CD4-positive, alpha-beta T cell treated with Interleukin-12 subunit alpha and Interleukin-12 subunit beta, for 1 hour (primary cell): ENCODE data around the gene HTT.

Experiments
- DNase-seq: peaks from one replicate; pipeline ENCODE4 v3.0.0-alpha.2; 2020

Gene HTT

GRCh38 chr4:3074078-3074845 lies at the start of gene HTT, which contains the start of gene HTT-AS:
Gene HTT, plus strand, starts transcription at chr4:3074681. Its CDS starts 145 bp downstream, at chr4:3074826.
Gene HTT-AS, minus strand, starts transcription at chr4:3074538.
- DNase-seq: peak; percentile 96

DNA sequence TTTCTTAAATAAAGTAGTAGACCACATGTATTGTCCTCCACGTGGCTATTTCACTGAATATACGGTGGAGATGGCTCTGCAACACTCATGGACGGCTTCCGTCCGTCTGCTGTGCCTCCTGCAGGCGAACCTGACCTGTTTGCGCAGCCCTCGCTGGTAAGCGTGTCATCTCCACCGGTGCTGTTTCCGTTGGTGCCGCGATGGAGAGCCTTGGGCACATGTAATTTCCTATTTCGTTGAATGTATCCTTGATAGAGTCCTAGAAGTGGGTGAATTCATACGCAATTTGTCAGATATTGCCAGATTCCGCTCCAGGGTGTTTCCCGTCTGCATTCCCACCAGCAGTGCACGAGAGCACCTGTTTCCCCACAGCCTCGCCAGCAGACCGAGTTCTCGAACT lies 48.6 kb upstream of the HTT start:
- DNase-seq: no peak

GRCh38 chr4:3026540-3026939 lies 47.9 kb upstream of the HTT start:
- no peak for DNase-seq

- no peak for DNase-seq
Observed at GRCh38 chr4:3029464-3029863, 45.0 kb upstream of the HTT start.

DNA sequence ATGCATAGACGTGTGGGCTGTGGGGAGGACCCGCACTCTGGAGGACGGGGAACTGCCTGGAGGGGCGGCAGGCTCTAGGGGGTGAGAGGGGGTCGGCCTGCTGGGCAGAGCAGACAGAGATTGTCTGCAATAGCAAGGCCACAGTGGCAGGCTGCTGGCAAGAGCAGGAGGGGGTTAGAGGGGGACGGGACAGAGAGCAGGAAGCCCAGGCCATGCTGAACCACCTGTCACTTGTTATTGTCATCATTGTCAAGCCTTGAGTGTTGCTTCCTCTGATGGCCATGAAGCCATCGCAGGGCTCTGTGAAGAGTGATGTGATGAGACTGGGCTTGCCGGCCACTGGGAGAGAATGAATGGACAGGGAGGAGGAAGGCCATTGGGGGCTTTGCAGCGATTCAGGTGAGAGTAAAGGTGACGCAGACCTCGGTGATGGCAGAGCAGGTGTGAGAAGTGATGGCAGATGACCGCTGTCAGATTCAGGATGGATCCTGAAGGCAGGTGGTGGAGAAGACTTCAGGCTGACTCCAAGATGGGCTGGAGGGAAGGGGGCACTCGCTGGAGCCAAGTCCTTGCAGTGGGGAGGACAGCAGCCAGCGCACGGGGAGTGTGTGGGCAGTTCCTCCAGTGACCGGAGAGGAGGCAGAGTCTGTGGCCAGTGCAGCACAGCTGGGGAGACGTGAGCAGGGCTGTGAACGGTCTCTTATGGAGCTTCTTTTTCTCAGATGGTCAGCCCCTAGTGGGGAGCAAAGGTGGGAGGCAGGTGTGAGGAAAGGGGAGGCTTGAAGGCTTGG lies 43.7 kb upstream of the HTT start:
- no peak for DNase-seq

GRCh38 chr4:3031357-3032082 lies 43.0 kb upstream of the HTT start:
- DNase-seq: no peak

DNA sequence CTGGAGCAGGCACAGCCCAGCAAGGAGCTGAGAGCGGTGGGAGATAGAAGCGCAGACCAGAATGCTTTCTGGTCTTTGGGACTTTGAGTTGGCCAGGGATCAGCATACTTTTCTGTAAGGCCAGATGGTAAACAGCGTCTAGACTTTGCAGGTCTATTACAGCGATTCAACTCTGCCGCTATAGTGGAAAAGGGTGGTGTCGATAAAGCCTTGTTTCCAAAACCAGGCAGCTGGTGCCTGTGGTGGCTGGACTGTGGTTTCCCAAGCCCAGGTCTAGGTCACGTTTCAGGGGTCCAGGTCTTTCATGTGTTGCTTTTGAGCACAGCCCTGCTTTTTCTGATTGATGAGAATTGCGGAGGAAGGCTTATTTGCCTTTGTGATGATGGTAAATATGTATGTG lies 40.2 kb upstream of the HTT start:
- DNase-seq: no peak

GRCh38 chr4:3035249-3035648 lies 39.2 kb upstream of the HTT start:
- DNase-seq: no peak

GRCh38 chr4:3035674-3036073 lies 38.8 kb upstream of the HTT start:
- DNase-seq: no peak

- no peak for DNase-seq
Observed at GRCh38 chr4:3036131-3036952, 38.1 kb upstream of the HTT start.

DNA sequence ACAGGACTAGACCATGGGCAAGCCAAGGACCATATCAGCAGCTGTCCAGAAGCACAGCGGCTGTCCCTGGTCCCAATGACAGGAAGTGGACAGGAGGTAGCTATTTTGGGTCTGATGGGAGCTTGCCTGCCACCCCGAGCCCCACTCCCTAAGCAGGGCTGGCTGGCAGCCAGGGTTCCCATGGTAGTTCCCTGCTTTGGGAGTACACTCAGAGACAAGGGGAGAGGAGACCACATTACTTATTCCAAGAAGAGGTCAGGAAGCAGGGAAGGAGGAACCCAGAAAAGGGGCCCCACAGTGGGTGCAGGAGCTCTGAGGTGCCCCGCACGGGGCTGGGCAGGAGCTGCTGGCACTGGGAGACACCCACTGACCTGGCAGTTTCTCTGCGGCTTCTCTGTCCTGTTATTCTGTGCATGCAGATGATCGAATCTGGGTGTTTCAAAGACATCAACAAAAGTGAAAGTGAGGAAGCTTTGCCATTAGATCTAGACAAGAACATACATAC lies 36.5 kb upstream of the HTT start:
- DNase-seq: no peak

DNA sequence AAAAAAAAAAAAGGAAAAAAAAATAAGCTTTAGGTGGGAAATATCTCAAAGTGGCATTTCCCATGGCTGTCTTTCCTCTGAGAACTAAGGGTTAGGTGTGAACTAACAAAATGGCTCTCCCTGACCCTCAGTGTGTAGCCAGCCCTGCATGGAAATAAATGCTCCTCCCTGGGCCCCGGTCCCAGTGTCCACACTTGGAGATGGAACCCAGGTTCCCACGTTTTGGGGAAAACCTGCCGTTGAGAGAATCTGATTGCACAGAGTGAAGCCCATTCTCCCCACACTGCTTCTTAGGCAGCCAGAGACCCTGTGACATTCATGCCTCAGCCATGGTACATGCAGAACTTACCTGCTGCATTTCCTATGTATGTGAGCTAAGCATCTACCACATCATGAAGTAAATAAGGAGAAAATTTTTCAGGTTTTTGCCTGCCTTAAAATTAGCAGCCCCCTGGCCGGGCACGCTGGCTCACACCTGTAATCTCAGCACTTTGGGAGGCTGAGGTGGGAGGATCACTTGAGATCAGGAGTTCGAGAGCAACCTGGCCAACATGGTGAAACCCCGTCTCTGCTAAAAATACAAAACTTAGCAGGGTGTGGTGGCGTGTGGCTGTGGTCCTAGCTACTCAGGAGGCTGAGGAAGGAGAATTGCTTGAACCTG lies 34.6 kb upstream of the HTT start:
- no peak for DNase-seq

- DNase-seq: no peak
Observed at GRCh38 chr4:3040452-3041191, 33.9 kb upstream of the HTT start.

DNA sequence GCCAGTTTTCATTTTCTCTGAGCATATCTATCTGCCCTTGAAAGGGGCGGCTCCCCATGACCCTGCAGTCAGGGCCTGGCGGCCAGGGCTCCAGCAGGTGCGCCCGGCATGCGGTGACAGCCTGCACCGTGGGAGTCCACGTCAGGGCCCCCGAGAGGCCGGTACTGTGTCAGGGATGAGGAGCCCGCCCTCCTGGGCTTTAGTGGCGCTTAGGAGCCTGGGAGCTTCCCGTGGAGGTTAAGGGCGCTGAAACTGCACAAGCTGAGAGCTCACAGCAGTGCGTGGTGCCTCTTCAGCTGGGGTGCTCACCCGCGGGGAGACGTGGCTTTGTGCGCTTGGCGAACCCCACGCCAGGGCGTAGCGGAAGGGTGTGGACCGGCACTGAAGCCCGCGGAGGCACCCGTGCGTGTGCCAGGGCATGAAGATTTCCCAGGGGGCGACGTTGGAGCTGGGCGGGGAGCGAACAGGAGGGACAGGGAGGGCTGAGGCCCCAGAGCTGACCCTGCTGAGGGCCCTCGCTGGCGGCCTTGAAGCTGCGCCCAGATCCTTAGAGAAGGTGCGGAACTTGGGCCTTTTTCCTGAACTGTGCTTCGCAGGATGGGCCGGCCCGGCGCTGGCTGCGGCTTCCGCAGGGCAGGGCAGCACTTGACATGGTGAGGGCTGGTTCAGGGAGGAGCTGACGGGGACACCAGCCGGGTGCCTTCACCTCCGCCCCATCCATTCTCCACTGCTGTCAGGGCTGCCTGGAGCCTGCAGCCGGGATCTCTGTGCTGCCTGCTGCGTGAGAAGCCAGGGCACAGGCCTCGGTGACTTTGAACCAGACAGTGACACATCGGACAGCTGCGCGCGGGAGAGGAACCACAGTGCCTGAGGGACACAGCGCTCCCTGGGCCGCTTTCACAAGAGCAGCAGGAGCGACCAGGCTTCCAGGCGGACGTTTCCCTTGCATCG lies 33.0 kb upstream of the HTT start:
- peak; percentile 49 for DNase-seq

- DNase-seq: no peak
Observed at GRCh38 chr4:3042226-3042625, 32.3 kb upstream of the HTT start.

DNA sequence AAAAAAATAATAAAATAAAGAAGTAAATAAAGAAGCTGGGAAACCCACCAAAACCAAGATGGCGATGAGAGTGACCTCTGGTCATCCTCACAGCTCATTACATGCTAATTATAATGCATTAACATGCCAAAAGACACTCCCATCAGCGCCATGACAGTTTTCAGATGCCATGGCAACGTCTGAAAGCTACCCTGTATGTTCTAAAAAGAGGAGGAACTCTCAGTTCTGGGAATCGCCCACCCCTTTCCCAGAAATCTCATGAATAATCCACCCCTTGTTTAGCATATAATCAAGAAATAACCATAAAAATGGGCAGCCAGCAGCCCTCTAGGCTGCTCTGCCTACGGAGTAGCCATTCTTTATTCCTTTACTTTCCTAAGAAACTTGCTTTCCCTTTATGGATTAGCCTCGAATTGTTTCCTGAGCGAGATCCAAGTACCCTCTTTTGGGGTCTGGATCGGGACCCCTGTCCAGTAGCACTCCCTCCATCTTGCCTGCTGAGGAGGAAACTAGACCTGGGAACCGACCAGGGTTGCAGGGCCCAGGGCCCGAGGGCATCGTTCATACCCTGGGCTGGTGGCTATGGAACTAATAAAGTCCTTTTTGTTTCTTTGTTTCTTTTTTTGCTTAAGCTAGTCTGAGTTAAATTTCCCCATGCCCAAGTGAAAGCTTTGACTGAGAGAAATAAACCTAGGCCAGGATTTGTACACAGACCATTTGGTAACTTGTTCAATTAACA lies 31.0 kb upstream of the HTT start:
- DNase-seq: no peak

GRCh38 chr4:3044870-3045819 lies 29.3 kb upstream of the HTT start:
- peak; percentile 84 for DNase-seq

GRCh38 chr4:3046162-3046561 lies 28.3 kb upstream of the HTT start:
- DNase-seq: no peak
